SH-SY5Y (cell line): Measurements from ENCODE around the gene GSG1L.

Source experiments
- GATA2 ChIP-seq: IDR thresholded peaks from 2 replicates; pipeline ENCODE4 v1.6.1; 2011; ENCODE audit warnings: mild to moderate bottlenecking, low read depth, low read length
- GATA3 ChIP-seq: IDR thresholded peaks from 2 replicates; pipeline ENCODE4 v1.6.1; 2011; ENCODE audit warnings: low read depth, mild to moderate bottlenecking, low read length, moderate library complexity

DNA sequence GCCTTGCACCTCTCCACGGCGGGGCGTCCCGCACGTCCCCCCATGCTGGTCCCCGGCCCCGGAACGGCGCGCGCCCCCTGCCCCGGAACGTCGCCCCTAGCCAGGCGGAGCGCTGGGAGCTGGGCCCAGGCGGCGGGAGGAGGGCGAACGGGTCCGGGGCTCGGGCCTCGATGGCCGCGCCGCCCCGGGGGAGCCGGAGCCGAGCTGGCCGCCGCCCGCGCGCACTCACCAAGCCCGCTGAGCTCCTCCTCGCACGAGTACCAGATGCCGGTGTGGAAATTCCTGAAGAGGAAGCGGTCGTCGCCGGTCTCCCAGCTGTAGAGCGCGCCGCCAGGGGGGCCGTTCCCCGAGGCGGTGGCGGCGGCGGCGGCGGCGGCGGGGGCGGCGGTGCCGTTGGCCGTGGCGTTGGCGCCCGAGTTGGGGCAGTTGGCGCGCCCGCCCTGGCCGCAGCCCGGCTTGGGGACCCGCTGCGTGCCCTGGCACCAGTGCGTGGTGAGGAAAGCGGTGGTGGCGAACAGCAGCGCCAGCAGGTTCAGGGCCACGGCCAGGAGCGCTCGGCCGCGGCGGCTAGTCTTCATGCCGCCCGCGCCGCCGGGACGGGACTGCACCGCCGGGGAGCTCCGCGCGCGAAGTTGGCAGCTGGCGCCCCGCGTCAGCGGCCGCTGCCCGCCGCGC, 530 bp downstream of the GSG1L start:
- TF ChIP-seq GATA2, result no peak
- no peak for TF ChIP-seq GATA3
